Natural killer cell (primary cell): Measurements from ENCODE around the gene SCN1A. TPM values are rescaled to one million over a fixed set of nuclear protein-coding genes. Genes with fewer than 3 reads are reported as not detected.

ENCODE experiments used
- ATAC-seq, 3 donors: fragments of 150-1000 bp in 2 of 3; fragments of 200-7000 bp in 1 of 3; cut with Tn5 transposase; 1 replicate in 1 of 3; 2 replicates in 2 of 3; pipeline ENCODE4 v1.10.0; 2021; ENCODE audit warnings: mild to moderate bottlenecking in 2 of 3, moderate library complexity in 2 of 3
- DNase-seq, 2 donors: peaks; one replicate each; pipeline versions ENCODE4 v3.0.0 to v3.0.0-alpha.2; 2013 to 2021; ENCODE audit warnings: mixed read lengths in 1 of 2
- H3K27ac ChIP-seq: one replicate; pipeline ENCODE4 v1.5.1; 2013; ENCODE audit warnings: mild to moderate bottlenecking, low read length
- H3K27me3 ChIP-seq: one replicate; pipeline ENCODE4 v1.6.1; 2013; ENCODE audit warnings: low read length; ENCODE audit not compliant: control insufficient read depth, insufficient read depth
- H3K36me3 ChIP-seq: one replicate; pipeline ENCODE4 v1.6.1; 2013; ENCODE audit warnings: low read length; ENCODE audit not compliant: control insufficient read depth, insufficient read depth
- H3K4me1 ChIP-seq: one replicate; pipeline ENCODE4 v1.6.1; 2013; ENCODE audit warnings: low read length; ENCODE audit not compliant: control insufficient read depth, insufficient read depth
- H3K4me3 ChIP-seq: one replicate; pipeline ENCODE4 v1.5.1; 2013; ENCODE audit warnings: low read length
- H3K9me3 ChIP-seq: one replicate; pipeline ENCODE4 v1.6.1; 2013; ENCODE audit warnings: low read length; ENCODE audit not compliant: control insufficient read depth, insufficient read depth
- H3K27ac Mint-ChIP-seq, 2 donors: one replicate each; pipeline ENCODE4 v1.8.0; 2022; ENCODE audit warnings: mild to moderate bottlenecking in 2 of 2, mixed read lengths in 2 of 2, moderate library complexity in 1 of 2
- H3K27me3 Mint-ChIP-seq, 2 donors: one replicate each; pipeline ENCODE4 v1.8.0; 2022; ENCODE audit warnings: low read depth in 2 of 2, mixed read lengths in 2 of 2
- H3K36me3 Mint-ChIP-seq: one replicate; pipeline ENCODE4 v1.8.0; 2022; ENCODE audit warnings: mixed read lengths
- H3K4me1 Mint-ChIP-seq, 2 donors: one replicate each; pipeline ENCODE4 v1.8.0; 2022; ENCODE audit warnings: mixed read lengths in 2 of 2
- H3K4me3 Mint-ChIP-seq: one replicate; pipeline ENCODE4 v1.8.0; 2022; ENCODE audit warnings: mild to moderate bottlenecking, moderate library complexity, mixed read lengths
- H3K9me3 Mint-ChIP-seq, 2 donors: one replicate each; pipeline ENCODE4 v1.8.0; 2022; ENCODE audit warnings: mixed read lengths in 2 of 2
- CTCF ChIP-seq: fragments of 200-600 bp; IDR thresholded peaks from one replicate; pipeline ENCODE4 v1.8.0; 2022; ENCODE audit warnings: antibody characterized with exemption
- WGBS: methylation state at CpG from one replicate; pipeline ENCODE4 v1.1.7; 2013; ENCODE audit warnings: missing lambda C conversion rate; ENCODE audit not compliant: insufficient coverage; 5-methylcytosine and 5-hydroxymethylcytosine counted together
- intact Hi-C: fragments of 100-400 bp; cut with micrococcal nuclease; formaldehyde crosslinking; loops from one replicate; pipeline ENCODE4 v1.14.2; 2022
- total RNA-seq, 4 donors: library from RNA; stranded (reverse); fragments of 120-200 nt in 1 of 4; gene quantifications; one replicate each; pipeline versions ENCODE4 v1.2.3 to v1.2.4, GENCODE V29; 2013 to 2022

SCN1A gene
- total RNA-seq, 3 donors from 2014 or later (not counting 1 experiment from before 2014, with no cell fraction given) = not detected

GRCh38 chr2:166128156-166128505 lies 311 bp upstream of the SCN1A start:
- H3K9me3 Mint-ChIP-seq = no peaks in the 10 kb centered on the region
- Histone ChIP-seq H3K27ac (no peak overlapping the region), H3K4me3 (no peak overlapping the region), H3K4me1 (no peaks in the 10 kb centered on the region), H3K36me3 (no peaks in the 10 kb centered on the region), H3K27me3 (no peaks in the 10 kb centered on the region), H3K9me3 (no peaks in the 10 kb centered on the region)
- peaks cover 0 to 5% of the 10 kb centered on the region in 2 donors for H3K4me1 Mint-ChIP-seq
- H3K27ac Mint-ChIP-seq = no peak overlapping the region
- no peak for ATAC-seq
- no peak for DNase-seq
- peaks cover 8 to 24% of the 10 kb centered on the region in 2 donors for H3K27me3 Mint-ChIP-seq
- TF ChIP-seq CTCF = peak; percentile 43
- no peaks in the 10 kb centered on the region for H3K36me3 Mint-ChIP-seq
- intact Hi-C loops = loop anchor here (2.0 to 5.0 kb wide), 3 partner anchors 173 to 1136 kb away; no protein-coding TSS in a partner anchor
- no peak overlapping the region for H3K4me3 Mint-ChIP-seq

- Histone ChIP-seq H3K27ac (no peak overlapping the region), H3K9me3 (no peaks in the 10 kb centered on the region), H3K4me3 (no peak overlapping the region), H3K36me3 (no peaks in the 10 kb centered on the region), H3K27me3 (no peaks in the 10 kb centered on the region), H3K4me1 (no peaks in the 10 kb centered on the region)
- H3K9me3 Mint-ChIP-seq = no peaks in the 10 kb centered on the region
- H3K36me3 Mint-ChIP-seq = no peaks in the 10 kb centered on the region
- H3K27me3 Mint-ChIP-seq = peaks cover 6 to 18% of the 10 kb centered on the region in 2 donors
- DNase-seq = no peak
- 89% methylated on average over 6 of the region's 6 CpGs for WGBS
- no peak overlapping the region for H3K4me3 Mint-ChIP-seq
- TF ChIP-seq CTCF = no peak
- H3K4me1 Mint-ChIP-seq = peaks cover 0 to 5% of the 10 kb centered on the region in 2 donors
- no peak for ATAC-seq
- no peak overlapping the region for H3K27ac Mint-ChIP-seq
- intact Hi-C loops = loop anchor here (5.0 kb wide), 2 partner anchors 724 to 1134 kb away; no protein-coding TSS in a partner anchor
Measured at GRCh38 chr2:166126007-166126639, 1.7 kb downstream of the SCN1A start.

- Mint-ChIP-seq H3K4me3 (no peak overlapping the region), H3K9me3 (no peaks in the 10 kb centered on the region), H3K27ac (no peak overlapping the region), H3K27me3 (peaks cover 5 to 14% of the 10 kb centered on the region in 2 donors), H3K36me3 (no peaks in the 10 kb centered on the region), H3K4me1 (peaks cover 0 to 5% of the 10 kb centered on the region in 2 donors)
- intact Hi-C loops = loop anchor here (5.0 kb wide), 2 partner anchors 723 to 1133 kb away; no protein-coding TSS in a partner anchor
- 43% methylated on average over 1 of the region's 2 CpGs for WGBS
- H3K27ac ChIP-seq = no peak overlapping the region
- H3K4me1 ChIP-seq = no peaks in the 10 kb centered on the region
- H3K36me3 ChIP-seq = no peaks in the 10 kb centered on the region
- DNase-seq = no peak
- no peak for TF ChIP-seq CTCF
- H3K9me3 ChIP-seq = no peaks in the 10 kb centered on the region
- no peak for ATAC-seq
- no peaks in the 10 kb centered on the region for H3K27me3 ChIP-seq
- H3K4me3 ChIP-seq = no peak overlapping the region
Measured at GRCh38 chr2:166125557-166125956, 2.3 kb downstream of the SCN1A start.

GRCh38 chr2:166118180-166118579 lies 9.6 kb downstream of the SCN1A start:
- no peaks in the 10 kb centered on the region for H3K36me3 ChIP-seq
- no peaks in the 10 kb centered on the region for H3K27me3 ChIP-seq
- no peaks in the 10 kb centered on the region for H3K4me1 ChIP-seq
- H3K27ac ChIP-seq = no peak overlapping the region
- Mint-ChIP-seq H3K4me1 (no peaks in the 10 kb centered on the region), H3K9me3 (no peaks in the 10 kb centered on the region), H3K27ac (no peak overlapping the region), H3K36me3 (no peaks in the 10 kb centered on the region), H3K4me3 (no peak overlapping the region), H3K27me3 (no peaks in the 10 kb centered on the region)
- no peak for TF ChIP-seq CTCF
- no peak overlapping the region for H3K4me3 ChIP-seq
- WGBS = 96% methylated on average over 4 of the region's 4 CpGs
- H3K9me3 ChIP-seq = no peaks in the 10 kb centered on the region
- DNase-seq = no peak
- no peak for ATAC-seq
- intact Hi-C loops = no loop called here
